Activated naive CD8-positive, alpha-beta T cell treated with anti-CD3 and anti-CD28 coated beads, Interleukin-2, amount 50 U/mL, for 24 hours (primary cell): ENCODE data around the gene RNF145.
A peak's percentile ranks its signal among the peaks of the same experiment; 100 is the strongest.
"Not testable (repeated sequence)": the region's sequence is repeated elsewhere in the genome, so short reads cannot be mapped to it uniquely, and the experiment has no call there.

Experiments used
- ATAC-seq: fragments of 150-1000 bp; cut with Tn5 transposase; one replicate; pipeline ENCODE4 v1.10.0; 2021
- DNase-seq: peaks from one replicate; pipeline ENCODE4 v3.0.0; 2021
- H3K27ac Mint-ChIP-seq: one replicate; pipeline ENCODE4 v1.8.0; 2021; ENCODE audit warnings: mild to moderate bottlenecking, mixed read lengths
- H3K27me3 Mint-ChIP-seq: one replicate; pipeline ENCODE4 v1.8.0; 2021; ENCODE audit warnings: mixed read lengths
- H3K36me3 Mint-ChIP-seq: one replicate; pipeline ENCODE4 v1.8.0; 2021; ENCODE audit warnings: low read depth, mixed read lengths
- H3K4me1 Mint-ChIP-seq: one replicate; pipeline ENCODE4 v1.8.0; 2021; ENCODE audit warnings: mixed read lengths
- H3K4me3 Mint-ChIP-seq: one replicate; pipeline ENCODE4 v1.8.0; 2021; ENCODE audit warnings: mild to moderate bottlenecking, moderate library complexity, mixed read lengths
- H3K9me3 Mint-ChIP-seq: one replicate; pipeline ENCODE4 v1.8.0; 2021; ENCODE audit warnings: mixed read lengths

The RNF145 gene

DNA sequence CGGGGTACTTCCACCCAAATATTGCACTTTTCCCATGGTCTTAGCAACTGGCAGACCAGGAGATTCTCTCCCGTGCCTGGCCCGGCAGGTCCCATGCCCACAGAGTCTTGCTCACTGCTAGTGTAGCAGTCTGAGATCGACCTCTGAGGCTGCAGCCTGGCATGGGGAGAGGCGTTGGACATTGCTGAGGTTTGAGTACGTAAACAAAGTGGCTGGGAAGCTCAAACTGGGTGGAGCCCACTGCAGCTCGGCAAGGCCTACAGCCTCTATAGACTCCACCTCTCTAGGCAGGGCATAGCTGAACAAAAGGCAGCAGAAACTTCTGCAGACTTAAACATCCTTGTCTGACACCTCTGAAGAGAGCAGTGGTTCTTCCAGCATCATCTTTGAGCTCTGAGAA is 69.6 kb downstream of the RNF145 start:
- Mint-ChIP-seq H3K36me3 (peaks cover 2% of the 10 kb centered on the region), H3K4me1 (no peaks in the 10 kb centered on the region), H3K4me3 (no peak overlapping the region), H3K9me3 (peaks cover 2% of the 10 kb centered on the region), H3K27ac (no peak overlapping the region), H3K27me3 (peaks cover 21% of the 10 kb centered on the region)
- no peak for DNase-seq
- ATAC-seq: no peak

- peaks cover 4% of the 10 kb centered on the region for H3K27me3 Mint-ChIP-seq
- no peak for DNase-seq
- H3K27ac Mint-ChIP-seq: no peak overlapping the region
- H3K9me3 Mint-ChIP-seq: no peaks in the 10 kb centered on the region
- no peak overlapping the region for H3K4me3 Mint-ChIP-seq
- no peaks in the 10 kb centered on the region for H3K4me1 Mint-ChIP-seq
- peak; percentile 61 for ATAC-seq
- no peaks in the 10 kb centered on the region for H3K36me3 Mint-ChIP-seq
Observed at GRCh38 chr5:159135896-159136531, 73.3 kb downstream of the RNF145 start.

- H3K36me3 Mint-ChIP-seq: no peaks in the 10 kb centered on the region
- no peak overlapping the region for H3K4me3 Mint-ChIP-seq
- H3K9me3 Mint-ChIP-seq: no peaks in the 10 kb centered on the region
- ATAC-seq: peak; percentile 36
- H3K4me1 Mint-ChIP-seq: no peaks in the 10 kb centered on the region
- H3K27me3 Mint-ChIP-seq: no peaks in the 10 kb centered on the region
- no peak for DNase-seq
- H3K27ac Mint-ChIP-seq: no peak overlapping the region
Observed at GRCh38 chr5:159133041-159133741, 76.2 kb downstream of the RNF145 start.

- DNase-seq (no peak), ATAC-seq (no peak)
- H3K27me3 Mint-ChIP-seq: no peaks in the 10 kb centered on the region
Observed at GRCh38 chr5:159132429-159133040, 76.8 kb downstream of the RNF145 start.

DNA sequence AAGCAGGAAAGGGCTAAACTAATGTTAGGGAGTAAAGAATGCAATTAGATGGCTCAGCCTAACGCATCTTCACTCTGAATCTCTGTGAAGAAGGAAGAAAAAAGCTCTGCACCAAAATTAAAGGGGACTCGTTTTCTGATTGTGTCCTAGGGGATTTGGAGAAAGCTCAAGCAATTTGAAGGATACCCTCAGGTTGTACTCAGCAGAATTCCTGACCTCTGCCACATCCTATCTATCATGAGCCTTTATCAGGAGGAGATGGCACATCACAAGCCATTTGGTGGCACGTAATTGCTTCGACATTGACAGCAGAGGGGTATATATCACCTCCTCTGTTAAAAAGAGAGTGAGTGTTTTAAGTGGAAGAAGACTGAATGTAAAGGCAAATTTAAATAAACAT is 77.4 kb downstream of the RNF145 start:
- H3K27ac Mint-ChIP-seq: no peak overlapping the region
- H3K36me3 Mint-ChIP-seq: no peaks in the 10 kb centered on the region
- H3K9me3 Mint-ChIP-seq: no peaks in the 10 kb centered on the region
- H3K27me3 Mint-ChIP-seq: no peaks in the 10 kb centered on the region
- ATAC-seq (no peak), DNase-seq (no peak)
- no peaks in the 10 kb centered on the region for H3K4me1 Mint-ChIP-seq
- H3K4me3 Mint-ChIP-seq: no peak overlapping the region

More at GRCh38 chr5:159132429-159133040, 76.8 kb downstream of the RNF145 start:
- H3K4me3 Mint-ChIP-seq: no peak overlapping the region
- no peak overlapping the region for H3K27ac Mint-ChIP-seq
- no peaks in the 10 kb centered on the region for H3K4me1 Mint-ChIP-seq
- no peaks in the 10 kb centered on the region for H3K36me3 Mint-ChIP-seq
- H3K9me3 Mint-ChIP-seq: no peaks in the 10 kb centered on the region

DNA sequence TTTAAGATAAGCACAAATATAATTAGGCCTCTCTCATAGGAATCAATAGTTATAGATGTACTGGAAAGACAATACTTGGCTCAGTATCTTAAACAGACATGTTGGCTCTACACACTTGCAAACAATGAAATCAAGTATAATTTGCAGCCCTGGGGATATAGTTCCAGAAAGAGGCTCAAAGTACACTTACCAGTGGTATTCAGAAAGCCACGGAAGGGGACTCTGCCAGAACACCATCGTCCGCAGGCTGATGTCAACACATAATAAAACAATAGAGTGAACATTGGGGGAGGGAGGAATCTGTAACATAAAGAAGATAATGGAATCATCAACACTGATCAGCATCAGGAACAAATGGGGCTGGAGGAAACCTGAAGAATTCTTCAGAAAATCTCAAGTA is 78.5 kb downstream of the RNF145 start:
- ATAC-seq (no peak), DNase-seq (no peak)
- no peaks in the 10 kb centered on the region for H3K27me3 Mint-ChIP-seq
- H3K9me3 Mint-ChIP-seq: peaks cover 2% of the 10 kb centered on the region
- H3K4me1 Mint-ChIP-seq: no peaks in the 10 kb centered on the region
- H3K4me3 Mint-ChIP-seq: no peak overlapping the region
- H3K36me3 Mint-ChIP-seq: no peaks in the 10 kb centered on the region
- H3K27ac Mint-ChIP-seq: no peak overlapping the region

DNA sequence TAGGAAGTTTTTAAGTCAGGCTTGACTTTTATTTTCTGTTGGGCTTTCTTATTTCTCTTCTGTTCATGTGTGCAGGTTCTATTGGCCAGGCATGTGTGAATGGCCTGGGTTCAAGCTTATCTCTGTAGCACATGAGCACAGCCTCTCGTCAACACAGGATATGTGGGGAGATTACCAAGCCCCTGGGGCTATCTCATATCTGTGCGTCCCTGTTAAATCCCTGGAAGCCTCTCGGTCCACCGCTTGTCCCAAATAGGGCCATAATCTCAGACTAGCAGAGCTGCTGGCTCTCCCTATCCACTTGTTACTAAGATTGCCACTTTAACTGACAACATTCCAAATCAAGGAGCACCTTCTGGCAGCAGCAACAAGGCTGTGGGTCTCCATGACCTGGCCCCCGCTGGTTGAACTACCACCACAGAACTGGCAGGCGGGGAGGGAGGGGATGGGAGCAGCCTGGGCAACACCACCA is 81.2 kb downstream of the RNF145 start:
- DNase-seq: no peak
- ATAC-seq: no peak
- H3K27ac Mint-ChIP-seq: no peak overlapping the region
- peaks cover 3% of the 10 kb centered on the region for H3K4me1 Mint-ChIP-seq
- H3K27me3 Mint-ChIP-seq: no peaks in the 10 kb centered on the region
- no peaks in the 10 kb centered on the region for H3K36me3 Mint-ChIP-seq
- H3K4me3 Mint-ChIP-seq: no peak overlapping the region
- H3K9me3 Mint-ChIP-seq: peaks cover 15% of the 10 kb centered on the region

- ATAC-seq: peak; percentile 68
- H3K27me3 Mint-ChIP-seq: no peaks in the 10 kb centered on the region
Observed at GRCh38 chr5:159123700-159124099, 85.7 kb downstream of the RNF145 start.

GRCh38 chr5:159123189-159123588 is 86.2 kb downstream of the RNF145 start:
- Mint-ChIP-seq H3K27me3 (no peaks in the 10 kb centered on the region), H3K4me3 (no peak overlapping the region), H3K9me3 (peaks cover 18% of the 10 kb centered on the region), H3K27ac (no peak overlapping the region), H3K4me1 (peaks cover 17% of the 10 kb centered on the region), H3K36me3 (no peaks in the 10 kb centered on the region)
- no peak for DNase-seq
- ATAC-seq: no peak

More at GRCh38 chr5:159123700-159124099, 85.7 kb downstream of the RNF145 start:
- peaks cover 15% of the 10 kb centered on the region for H3K9me3 Mint-ChIP-seq
- no peak overlapping the region for H3K27ac Mint-ChIP-seq
- peaks cover 17% of the 10 kb centered on the region for H3K4me1 Mint-ChIP-seq
- DNase-seq: no peak
- H3K4me3 Mint-ChIP-seq: no peak overlapping the region
- H3K36me3 Mint-ChIP-seq: no peaks in the 10 kb centered on the region

- ATAC-seq (no peak), DNase-seq (no peak)
- Mint-ChIP-seq H3K27me3 (no peaks in the 10 kb centered on the region), H3K4me1 (peaks cover 17% of the 10 kb centered on the region), H3K4me3 (no peak overlapping the region), H3K36me3 (no peaks in the 10 kb centered on the region), H3K27ac (peak overlapping the region; percentile 10), H3K9me3 (peaks cover 18% of the 10 kb centered on the region)
Observed at GRCh38 chr5:159121061-159121460, 88.3 kb downstream of the RNF145 start.

DNA sequence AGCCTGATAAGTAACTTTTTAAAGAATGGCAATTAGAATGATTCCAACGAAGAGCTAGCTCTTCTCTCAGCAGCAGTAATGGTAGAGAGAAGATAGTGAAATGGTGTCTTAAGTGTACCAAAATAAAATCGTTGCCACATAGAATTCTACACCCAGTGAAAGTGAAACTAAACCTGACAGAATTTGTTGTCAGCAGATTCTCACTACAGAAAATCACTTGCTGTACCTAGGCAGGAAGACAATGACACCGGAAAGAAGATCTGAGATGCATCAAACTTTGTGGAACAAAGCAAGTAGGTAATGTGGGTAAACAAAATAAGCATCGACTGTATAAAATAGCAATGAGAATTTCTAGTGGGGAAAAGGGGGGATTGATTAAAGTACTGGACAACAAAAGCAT is 88.9 kb downstream of the RNF145 start:
- Mint-ChIP-seq H3K9me3 (peaks cover 12% of the 10 kb centered on the region), H3K4me1 (peaks cover 22% of the 10 kb centered on the region), H3K4me3 (peak overlapping the region; percentile 71), H3K36me3 (no peaks in the 10 kb centered on the region), H3K27me3 (no peaks in the 10 kb centered on the region), H3K27ac (peak overlapping the region; percentile 76)
- no peak for DNase-seq
- no peak for ATAC-seq

DNA sequence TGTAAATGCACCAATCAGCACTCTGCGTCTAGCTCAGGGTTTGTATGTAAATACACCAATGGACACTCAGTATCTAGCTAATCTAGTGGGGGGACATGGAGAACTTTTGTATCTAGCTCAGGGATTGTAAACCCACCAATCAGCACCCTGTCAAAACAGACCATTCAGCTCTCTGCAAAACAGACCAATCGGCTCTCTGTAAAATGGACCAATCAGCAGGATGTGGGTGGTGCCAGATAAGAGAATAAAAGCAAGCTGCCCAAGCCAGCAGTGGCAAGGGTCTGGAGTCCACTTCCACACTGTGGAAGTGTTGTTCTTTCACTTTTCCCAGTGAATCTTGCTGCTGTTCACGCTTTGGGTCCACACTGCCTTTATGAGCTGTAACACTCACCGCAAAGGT is 89.5 kb downstream of the RNF145 start:
- DNase-seq, H3K27me3 Mint-ChIP-seq, ATAC-seq, H3K9me3 Mint-ChIP-seq, H3K36me3 Mint-ChIP-seq, H3K27ac Mint-ChIP-seq: not testable (repeated sequence)
- Mint-ChIP-seq H3K4me3 (peak overlapping the region; percentile 71), H3K4me1 (peaks cover 24% of the 10 kb centered on the region)

DNA sequence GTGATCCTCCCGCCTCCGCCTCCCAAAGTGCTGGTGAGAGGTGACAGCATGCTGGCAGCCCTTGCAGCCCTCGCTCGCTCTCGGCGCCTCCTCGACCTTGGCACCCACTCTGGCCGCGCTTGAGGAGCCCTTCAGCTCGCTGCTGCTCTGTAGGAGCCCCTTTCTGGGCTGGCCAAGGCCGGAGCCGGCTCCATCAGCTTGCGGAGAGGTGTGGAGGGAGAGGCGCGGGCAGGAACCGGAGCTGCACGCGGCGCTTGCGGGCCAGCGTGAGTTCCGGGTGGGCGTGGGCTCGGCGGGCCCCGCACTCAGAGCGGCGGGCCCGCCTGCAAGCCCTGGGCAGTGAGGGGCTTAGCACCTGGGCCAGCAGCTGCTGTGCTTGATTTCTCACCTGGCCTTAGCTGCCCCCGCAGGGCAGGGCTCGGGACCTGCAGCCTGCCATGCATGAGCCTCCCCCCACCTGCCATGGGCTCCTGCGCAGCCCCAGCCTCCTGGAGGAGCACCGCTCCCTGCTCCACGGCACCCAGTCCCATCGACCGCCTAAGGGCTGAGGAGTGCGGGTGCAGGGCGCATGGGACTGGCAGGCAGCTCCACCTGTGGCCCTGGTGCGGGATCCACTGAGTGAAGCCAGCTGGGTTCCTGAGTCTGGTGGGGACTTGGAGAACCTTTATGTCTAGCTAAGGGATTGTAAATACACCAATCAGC is 90.2 kb downstream of the RNF145 start:
- H3K4me3 Mint-ChIP-seq, DNase-seq, H3K9me3 Mint-ChIP-seq, H3K27ac Mint-ChIP-seq, ATAC-seq, H3K27me3 Mint-ChIP-seq, H3K36me3 Mint-ChIP-seq: not testable (repeated sequence)
- peaks cover 23% of the 10 kb centered on the region for H3K4me1 Mint-ChIP-seq

GRCh38 chr5:159113405-159113804 is 95.9 kb downstream of the RNF145 start:
- Mint-ChIP-seq H3K4me3 (no peak overlapping the region), H3K27ac (no peak overlapping the region), H3K4me1 (peaks cover 6% of the 10 kb centered on the region), H3K27me3 (peaks cover 20% of the 10 kb centered on the region), H3K36me3 (no peaks in the 10 kb centered on the region), H3K9me3 (peaks cover 2% of the 10 kb centered on the region)
- DNase-seq (no peak), ATAC-seq (no peak)
